GM18498 (cell line): ENCODE data around the gene PLXNA4.

Experiments used
- ATAC-seq: cut with Tn5 transposase; IDR thresholded peaks from one replicate; pipeline ENCODE4 v1.9.1; 2021; ENCODE audit warnings: mild to moderate bottlenecking, moderate library complexity; ENCODE audit not compliant: unreplicated experiment

The PLXNA4 gene

DNA sequence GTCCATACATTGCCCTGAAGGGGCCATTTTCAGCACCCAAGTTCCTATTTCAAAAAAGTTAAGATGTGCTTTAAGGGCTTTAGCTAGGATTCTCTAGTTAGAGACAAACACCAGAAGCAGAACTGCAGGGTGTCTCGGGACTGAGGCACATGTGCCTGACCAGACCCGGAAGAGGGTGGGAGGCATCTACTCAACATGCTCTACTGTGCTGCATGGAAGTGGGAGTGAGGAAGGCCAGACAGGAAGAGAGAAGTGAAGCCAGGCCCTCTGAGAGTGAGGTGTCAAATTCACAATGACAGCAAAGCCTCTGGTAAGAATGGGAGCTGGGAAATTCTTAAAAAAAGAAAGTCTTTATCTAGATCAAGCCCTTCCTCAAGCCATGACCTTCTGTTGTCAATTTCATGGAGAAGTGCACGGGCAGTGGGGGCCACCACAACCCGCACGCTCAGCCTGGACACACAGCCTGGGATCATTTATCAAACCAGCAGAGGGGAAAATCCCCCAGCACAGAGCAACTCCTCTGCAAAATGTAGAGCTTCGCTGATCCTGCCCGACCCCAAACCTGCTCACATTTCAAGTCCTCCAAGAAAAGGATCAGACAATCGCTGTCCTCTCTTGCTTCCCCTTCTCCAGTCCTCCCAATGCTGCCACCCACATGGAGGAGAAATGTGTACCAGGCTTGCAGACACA lies 38.7 kb downstream of the PLXNA4 start:
- no peak for ATAC-seq

DNA sequence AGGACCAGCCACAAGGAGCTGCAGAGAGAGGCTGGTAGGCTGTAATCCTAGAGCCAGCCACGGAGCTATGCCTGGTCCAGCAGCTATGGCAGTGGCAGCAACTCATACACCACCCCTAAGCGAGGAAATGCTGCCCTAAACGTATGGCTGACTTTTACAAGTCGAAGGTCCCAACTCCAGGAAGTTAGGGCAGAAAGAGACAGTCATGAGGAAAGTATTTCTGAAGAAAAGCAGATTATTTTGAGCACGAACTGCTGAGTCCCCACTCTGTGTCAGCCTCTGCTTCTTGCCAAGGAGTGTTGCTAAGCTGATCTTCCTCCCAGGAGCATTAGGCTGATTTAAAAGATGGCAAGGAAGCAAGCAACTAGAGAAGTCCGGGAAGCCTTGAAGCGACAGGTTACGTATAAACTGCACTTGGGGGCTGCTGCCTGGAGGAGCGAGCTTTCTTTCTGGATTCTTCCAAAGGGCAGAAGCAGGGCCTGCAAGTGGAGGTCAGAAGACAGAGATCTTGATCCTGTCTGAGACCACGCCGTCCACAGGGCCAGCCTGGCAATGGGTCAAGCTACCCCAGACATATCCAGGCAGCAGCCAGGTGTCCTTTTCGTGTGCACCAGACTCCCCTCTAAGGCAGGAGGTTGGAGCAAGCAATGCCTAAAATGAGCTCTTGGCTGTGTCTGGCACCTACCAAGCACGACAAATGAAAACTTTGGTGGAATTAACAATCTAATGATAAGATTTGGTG lies 39.4 kb downstream of the PLXNA4 start:
- ATAC-seq = no peak

DNA sequence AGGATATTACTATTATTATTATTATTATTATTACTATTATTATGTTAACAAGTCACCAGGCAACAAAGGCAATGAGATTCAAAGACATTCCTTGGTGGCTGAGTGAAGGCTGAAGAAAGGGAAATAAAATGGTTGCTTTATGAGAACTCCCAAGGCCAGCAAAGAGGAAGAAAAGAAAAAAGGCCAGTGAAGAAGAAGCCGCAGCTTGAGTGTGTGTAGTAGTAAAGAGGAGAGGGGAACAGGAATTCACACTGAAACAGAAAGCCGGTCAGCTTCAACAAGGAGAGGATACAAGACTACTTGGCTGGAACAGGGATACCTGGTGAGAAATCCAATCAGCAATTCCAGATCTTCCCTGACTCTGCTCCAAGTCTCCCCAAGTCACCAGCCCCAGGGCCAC lies 42.4 kb downstream of the PLXNA4 start:
- ATAC-seq = no peak

DNA sequence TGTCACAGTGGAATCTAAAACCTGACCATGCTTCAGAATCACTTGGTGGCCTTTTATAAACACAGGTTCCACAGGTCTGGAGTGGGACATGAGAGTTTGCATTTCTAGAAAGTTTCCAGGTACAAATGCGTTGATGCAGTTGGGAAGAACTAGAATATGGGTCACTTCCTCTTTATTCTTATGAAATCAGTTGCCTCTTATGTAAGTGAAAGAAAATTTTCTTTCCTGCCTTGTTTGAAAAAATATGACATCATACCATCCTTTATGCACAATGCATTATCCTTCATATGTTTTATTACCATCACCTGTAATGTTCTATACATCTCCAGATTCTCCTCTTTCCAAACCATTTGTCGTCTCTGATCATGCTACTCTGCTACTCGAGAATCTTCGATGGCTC lies 44.0 kb downstream of the PLXNA4 start:
- no peak for ATAC-seq

DNA sequence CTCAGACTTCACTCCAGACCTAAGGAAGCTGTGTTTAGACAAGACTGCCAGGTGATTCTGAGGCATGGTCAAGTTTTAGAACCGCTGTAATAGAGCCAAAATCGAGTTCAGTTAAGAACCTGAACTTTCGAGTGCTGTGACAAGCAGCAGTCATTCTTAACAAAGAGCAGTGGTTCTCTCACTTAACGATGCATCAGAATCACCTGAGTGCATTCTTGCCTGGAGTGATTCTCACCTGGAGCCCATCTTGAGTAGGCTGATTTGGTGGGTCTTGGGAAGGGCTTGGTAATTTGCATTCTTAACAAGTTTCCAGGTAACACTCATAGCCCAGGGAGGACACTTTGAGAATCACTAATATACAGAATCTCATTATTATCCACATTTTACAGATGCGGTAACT lies 44.7 kb downstream of the PLXNA4 start:
- no peak for ATAC-seq

DNA sequence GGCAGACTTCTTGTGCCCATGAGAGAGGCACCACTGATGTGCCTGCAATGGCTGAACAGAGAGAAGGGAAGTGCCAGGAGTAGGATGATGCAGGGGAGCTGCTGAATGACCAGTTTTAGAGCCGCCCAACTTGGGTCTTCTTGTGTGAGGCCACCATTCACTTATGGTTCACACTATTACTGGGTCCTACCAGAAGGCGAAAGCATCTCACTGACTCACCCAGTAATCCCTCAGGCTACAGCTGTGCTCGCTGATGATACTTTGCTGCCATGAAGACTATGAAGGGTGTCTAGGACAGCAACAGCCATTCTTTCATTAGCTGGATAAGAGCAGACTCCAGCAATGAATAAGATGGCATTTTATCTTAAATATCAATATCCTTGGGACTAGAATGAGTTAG lies 47.6 kb downstream of the PLXNA4 start:
- ATAC-seq = no peak

DNA sequence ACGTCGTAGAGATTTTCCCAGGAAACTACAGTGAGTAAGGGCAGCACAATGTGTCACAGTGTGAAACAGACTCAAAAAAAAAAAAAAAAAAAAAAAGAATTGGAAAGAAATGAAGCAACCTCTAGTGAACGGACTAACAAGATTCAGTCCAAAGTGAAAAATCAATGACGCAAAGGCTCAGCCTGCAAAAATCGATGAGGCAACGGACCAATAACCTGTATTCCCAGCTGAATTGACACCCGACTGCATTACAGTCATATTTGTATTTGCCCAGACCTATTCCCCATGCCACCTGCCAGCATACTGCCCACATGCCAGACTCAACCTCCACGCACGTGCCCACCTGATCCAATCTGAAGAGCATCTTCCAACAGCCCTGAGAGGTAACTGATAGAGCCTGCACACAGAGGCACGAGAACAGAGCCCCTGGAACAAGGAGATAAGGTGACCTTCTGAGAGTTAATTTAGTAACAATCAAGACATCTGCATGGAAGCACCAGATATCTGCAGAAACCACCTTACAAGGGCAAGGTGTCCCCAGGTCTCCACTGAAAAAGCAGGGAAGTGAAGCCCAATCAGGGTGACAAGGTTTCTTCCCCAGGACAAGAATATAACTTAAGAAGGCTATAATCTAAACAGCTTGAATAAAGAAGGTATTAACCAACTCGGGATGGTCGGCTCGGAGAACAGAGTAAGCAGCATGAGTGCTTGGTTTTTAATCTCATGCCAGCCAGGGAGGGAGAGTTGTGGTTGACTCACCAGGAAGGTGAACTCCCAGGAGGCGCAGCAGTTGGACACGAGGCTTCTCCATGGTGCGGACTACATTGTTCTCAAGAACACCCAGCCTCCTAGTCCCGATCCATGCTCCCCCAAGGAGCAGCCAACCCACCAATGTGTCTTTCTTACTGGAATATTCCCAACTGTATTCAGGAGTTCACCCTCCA lies 48.5 kb downstream of the PLXNA4 start:
- ATAC-seq = no peak

DNA sequence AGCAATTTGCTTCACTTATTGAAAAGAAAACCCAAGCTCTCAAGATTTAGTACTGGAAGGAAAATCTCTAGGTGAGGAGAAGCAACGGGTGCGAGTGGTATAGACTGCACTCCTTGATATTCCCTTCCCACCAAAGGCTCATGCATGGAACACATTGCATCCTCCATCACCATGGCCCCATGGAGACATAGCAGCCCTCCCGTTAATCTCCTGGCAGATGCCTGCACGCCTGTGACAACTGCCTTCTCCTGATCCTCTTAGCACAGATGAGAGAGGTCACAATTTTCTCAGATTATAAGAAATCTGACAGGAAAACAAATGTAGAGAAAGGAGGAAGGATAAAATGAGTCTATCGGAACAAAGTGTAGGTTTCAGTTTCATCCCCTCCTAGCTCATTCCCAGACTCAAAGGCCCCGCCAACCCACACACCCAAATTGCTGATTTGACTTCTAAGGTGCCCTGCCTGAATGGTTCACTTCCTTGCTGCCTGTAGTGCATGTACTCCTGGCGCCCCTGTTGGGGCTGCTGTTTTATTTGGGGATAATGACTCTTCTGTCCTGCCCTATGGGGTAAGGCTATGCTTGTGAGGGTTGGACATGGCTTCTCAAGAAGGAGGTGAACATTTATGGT lies 50.0 kb downstream of the PLXNA4 start:
- ATAC-seq = no peak

DNA sequence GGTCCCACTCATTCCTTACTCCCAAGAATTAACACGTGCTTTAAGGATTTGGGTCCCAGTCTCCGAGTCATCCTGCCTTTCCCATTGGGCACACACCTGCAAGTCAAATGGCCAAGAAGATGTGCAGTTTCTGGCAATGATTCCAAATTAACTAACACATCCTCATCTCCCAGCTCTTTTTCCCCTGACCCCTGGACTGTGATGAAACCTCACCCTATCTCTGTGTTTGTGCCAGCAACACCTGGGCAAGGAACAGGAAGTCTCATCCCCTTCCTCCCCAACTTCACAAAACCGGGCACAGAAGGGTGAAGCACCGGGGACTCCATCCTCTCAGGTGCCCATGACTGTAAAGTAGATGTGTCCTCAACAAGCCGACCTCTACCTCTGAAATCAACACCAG lies 54.8 kb downstream of the PLXNA4 start:
- no peak for ATAC-seq

DNA sequence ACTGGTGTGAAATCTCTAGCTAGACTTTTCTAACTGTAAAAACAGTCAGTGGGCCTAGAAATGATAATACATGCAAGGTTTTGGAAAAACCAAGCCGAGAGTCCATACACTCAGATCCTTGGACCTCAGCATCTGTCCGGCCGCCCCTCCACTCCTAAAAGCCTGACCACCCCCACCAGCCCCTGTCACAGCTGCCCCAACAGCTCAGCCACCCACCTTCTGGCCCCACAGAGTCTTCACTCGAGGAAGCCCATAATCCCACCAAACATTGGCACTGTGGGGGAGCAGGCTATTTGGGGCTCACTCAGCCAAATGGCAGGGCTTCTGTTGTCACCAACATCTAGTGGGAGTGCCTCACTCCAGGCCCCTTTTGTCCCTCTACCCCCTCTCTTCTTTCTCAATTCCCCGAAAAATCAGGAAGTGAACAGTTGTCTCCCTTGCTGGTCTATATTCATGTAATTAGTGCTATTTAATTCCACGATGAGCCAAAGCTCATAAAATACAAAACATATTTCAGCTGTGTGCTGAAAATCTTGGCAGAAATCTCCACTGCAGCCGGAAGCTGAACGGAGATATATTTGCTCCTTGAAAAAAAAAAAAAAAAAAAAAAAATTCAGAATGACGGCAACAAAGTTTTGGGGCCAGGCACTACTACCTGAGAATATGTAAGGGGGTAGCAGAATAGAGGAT lies 55.5 kb downstream of the PLXNA4 start:
- no peak for ATAC-seq

DNA sequence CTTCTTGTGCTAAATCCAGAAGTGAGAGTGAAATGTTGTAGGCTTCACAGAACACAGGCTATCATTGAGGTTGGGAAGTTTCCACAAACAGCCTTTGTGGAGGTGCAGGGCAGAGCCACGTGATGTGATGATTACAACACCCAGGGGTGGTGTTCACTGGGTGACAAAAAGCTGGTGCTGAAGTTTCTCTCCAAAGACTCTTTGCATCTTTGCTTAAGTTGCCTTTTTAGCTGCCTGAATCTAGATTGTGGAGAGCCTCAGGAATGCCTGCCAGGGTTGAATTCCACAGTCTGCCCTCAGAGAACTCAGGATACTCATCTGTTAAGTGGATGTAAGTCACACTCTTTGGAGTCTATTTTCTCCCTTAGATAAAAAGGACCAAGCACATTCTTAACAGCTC lies 56.3 kb downstream of the PLXNA4 start:
- ATAC-seq = no peak

DNA sequence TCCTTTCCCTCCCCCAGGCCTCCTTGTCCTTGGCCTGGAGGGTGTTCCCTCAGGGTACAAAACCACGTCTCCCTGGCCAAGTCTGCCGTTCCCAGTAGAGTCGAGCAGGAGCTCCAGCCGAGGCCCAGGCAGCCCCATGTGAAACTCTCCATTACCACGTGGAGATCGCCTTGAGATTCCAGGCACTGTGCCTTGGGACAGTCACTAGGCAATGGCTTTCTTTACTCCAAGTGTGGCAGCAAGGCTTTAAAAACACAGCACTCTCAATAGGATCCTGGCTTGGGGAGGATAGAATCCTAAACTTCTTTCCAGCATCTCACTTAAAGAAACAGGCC lies 57.5 kb downstream of the PLXNA4 start:
- no peak for ATAC-seq

DNA sequence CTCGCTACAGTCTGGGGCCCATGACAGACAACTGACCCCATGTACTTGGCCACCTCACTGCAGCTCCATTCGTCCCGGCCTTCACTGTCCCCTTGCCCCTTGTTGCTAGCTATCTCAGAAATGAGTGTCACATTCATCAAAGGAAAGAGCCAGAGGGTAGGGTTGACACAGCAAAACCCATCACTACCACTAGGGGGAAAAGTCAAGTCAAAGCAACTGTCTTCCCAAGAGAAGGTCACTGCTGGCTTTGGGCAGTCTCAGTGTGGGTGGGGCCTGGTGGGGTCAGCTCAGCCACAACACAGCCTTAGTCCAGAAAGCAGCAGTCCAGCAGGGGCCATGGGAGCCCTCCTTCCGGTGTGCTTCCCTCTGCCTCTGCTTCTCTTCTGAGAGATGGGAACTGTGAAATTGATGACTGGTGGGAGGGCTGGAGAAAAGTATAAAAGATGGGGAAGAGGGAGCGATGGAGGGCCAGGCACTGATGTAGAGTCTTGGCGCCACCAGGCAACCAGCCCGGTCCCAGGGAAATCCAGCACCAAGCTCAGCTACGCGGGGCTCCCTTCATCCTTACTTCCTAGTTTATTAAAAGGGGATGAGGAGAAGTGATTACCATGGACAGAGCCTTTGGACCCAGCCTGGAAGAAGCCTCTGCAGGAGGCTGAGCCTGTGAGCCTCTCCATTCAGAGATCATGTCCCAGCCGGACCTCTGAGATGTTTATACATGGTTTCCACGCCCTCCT lies 58.0 kb downstream of the PLXNA4 start:
- ATAC-seq = no peak

DNA sequence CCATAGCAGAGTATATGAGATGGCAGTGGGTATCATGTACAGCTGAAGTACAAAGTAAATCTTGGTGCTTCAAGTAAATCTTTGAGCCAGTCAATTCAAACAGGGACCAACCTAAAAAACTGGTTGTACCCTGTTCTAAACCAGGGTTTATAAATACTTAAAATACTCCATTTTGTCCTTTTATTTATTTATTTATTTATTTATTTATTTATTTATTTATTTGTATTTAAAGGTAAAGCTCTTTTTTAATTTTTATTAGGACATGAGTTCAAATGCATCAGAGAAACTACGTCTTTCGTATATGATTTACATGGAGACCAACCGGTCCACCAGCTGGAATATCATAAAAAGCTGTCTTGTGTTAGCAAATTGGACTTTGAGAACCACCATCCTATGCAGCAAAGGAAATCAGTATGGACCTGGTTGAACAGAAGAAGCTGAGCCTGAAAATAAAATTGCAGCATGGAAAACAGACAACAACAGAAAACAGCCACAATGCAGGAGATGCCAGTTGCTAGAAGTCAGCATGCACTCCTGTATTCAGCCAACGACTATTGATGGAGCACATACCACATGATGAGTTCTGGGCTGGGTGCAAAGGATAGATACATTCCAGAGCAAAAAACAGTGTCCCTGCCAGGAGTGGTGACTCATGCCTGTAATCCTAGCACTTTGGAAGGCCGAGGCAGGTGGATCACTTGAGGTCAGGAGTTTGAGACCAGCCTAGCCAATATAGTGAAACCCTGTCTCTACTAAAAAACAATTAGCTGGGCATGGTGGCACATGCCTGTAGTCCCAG lies 60.0 kb downstream of the PLXNA4 start:
- ATAC-seq = no peak

DNA sequence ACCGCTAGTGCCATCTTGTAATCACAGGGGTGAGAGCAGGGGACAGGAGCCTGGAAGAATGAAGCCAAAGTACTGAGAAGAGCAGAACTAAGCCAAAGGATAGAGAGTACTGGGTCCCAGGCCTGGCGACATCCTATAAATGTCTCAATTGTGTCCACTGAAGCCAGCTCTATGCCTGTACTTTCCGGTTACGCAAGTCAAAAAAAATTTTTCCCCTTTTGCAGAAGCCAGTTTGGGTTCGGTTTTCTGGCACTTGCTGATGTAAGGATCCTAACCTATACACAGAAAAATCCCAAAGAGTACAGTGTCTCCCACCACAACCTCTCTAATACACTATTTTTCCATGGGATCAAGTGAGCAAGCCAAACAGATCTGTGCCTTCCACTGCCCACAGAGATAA lies 61.1 kb downstream of the PLXNA4 start:
- ATAC-seq = no peak

DNA sequence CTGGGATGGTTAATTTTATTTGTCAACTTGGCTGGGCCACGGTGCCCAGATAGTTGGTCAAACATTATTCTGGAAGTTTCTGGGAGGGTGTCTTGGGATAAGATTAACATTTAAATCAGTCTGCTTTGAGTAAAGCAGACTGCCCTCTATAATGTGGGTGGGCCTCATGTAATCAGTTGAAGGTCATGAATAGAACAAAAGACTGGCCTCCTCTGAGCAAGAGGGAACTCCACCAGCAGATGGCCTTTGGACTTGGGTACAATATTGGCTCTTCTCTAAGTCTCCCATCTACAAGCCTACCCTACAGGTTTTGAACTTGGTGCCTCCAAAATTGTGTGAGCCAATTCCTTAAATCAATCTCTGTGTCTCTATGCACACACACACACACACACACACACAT lies 61.8 kb downstream of the PLXNA4 start:
- no peak for ATAC-seq

DNA sequence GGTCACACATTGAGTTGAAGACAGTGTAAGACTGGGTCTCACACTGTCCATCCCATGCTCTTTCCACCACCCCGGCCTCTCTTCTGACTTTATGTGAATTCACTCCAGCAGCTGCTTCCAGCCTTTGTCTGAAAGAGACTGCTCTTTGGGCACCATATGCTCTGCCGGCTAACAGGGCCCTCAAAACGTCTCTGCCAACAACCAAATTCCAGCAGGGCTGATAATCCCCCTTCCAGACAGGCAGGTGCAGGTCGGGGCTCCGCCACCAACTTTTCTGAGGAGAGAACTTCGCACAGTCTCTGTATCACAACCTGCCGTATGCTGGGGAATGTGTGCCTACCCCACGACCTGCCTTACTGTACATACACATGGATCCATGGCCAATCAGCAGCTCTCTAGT lies 64.3 kb downstream of the PLXNA4 start:
- no peak for ATAC-seq

DNA sequence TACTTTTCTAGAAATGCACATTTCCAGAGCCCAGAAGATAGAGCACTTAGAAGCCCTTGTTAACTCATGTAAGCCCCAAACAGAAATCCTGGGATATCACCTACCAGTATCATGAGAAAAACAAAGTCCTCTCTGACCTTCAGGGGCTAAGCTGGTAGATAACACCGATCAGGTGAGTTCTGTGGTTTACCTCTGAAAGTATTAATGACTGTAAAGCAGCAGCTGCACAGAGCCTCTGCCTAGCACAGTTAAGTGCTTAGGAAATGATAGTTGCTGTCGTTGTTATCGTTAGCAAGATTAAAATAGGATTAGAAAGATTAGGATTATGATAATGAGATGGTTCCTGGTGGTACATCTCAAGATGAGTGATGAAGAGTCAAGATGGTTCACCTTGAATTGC lies 64.9 kb downstream of the PLXNA4 start:
- no peak for ATAC-seq

DNA sequence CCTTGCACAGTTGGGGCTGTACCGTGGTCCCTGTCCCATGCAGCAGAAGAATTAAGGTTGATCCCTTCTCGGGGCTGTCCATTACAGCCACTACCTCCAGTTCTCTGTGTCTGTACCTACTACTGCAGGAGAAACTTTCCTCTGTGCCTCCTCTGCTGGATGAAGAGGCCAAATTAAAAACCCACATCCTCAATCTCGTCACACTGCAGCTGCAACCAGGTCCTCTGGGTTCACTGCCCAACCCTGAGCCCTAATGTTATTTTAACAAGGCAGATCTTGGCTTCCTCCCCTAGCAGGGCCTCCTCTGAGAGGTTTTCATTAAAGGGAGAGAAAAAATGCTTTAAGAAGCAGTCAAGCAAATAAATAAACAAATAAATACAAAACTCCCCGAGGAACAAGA lies 66.6 kb downstream of the PLXNA4 start:
- ATAC-seq = no peak
